GM23338 (cell line): ENCODE results near the gene NLRC5.

ENCODE experiments used
- TF ChIP-seq, protein P1 (sequence below), 2 experiments: fragments of 200-600 bp in 1 of 2; sonication (generic) in 1 of 2; conservative IDR thresholded peaks; 2 replicates each; pipeline versions ENCODE4 v1.5.1 to v1.6.1; 2016 to 2017; ENCODE audit warnings: antibody characterized with exemption in 2 of 2, low read depth in 2 of 2, mild to moderate bottlenecking in 2 of 2, moderate library complexity in 1 of 2
- TF ChIP-seq, protein P2 (sequence below): IDR thresholded peaks from 2 replicates; pipeline ENCODE4 v1.6.1; 2016; ENCODE audit warnings: antibody characterized with exemption

DNA sequence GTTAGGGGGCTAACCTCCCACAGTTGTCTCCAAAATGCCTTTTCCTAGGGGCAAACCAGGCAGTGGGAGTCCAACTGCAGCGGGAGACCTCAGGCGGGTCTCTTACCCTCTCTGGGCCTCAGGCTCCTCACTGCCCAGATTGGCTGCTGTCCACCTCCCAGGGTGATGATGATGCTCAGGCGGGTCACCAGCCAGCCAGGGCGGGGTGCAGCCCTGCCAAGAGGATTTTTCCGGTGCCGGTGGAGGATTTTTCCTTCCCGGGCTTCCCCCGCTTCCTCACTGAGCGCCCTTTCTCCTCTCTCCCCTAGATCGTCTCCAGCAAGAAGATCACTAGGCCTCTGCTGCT, 125.8 kb downstream of the NLRC5 start:
- TF ChIP-seq, protein P1, sequence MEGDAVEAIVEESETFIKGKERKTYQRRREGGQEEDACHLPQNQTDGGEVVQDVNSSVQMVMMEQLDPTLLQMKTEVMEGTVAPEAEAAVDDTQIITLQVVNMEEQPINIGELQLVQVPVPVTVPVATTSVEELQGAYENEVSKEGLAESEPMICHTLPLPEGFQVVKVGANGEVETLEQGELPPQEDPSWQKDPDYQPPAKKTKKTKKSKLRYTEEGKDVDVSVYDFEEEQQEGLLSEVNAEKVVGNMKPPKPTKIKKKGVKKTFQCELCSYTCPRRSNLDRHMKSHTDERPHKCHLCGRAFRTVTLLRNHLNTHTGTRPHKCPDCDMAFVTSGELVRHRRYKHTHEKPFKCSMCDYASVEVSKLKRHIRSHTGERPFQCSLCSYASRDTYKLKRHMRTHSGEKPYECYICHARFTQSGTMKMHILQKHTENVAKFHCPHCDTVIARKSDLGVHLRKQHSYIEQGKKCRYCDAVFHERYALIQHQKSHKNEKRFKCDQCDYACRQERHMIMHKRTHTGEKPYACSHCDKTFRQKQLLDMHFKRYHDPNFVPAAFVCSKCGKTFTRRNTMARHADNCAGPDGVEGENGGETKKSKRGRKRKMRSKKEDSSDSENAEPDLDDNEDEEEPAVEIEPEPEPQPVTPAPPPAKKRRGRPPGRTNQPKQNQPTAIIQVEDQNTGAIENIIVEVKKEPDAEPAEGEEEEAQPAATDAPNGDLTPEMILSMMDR (conservative IDR thresholded peaks at IDR 0.05; ENCODE audit: low read depth in 2 of 2) = no peak
- TF ChIP-seq, protein P2, sequence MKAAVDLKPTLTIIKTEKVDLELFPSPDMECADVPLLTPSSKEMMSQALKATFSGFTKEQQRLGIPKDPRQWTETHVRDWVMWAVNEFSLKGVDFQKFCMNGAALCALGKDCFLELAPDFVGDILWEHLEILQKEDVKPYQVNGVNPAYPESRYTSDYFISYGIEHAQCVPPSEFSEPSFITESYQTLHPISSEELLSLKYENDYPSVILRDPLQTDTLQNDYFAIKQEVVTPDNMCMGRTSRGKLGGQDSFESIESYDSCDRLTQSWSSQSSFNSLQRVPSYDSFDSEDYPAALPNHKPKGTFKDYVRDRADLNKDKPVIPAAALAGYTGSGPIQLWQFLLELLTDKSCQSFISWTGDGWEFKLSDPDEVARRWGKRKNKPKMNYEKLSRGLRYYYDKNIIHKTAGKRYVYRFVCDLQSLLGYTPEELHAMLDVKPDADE = no peak
